ENCODE data around the gene MFSD6L. TPM values are rescaled to one million over a fixed set of nuclear protein-coding genes. Genes with fewer than 3 reads are reported as not detected.

Gene MFSD6L
- total RNA-seq, 1 donor from 2014 or later: 0.13 TPM

GRCh38 chr17:8762012-8762411 lies 37.2 kb downstream of the MFSD6L start:
- Mint-ChIP-seq H3K27me3 (ENCODE audit: insufficient read depth) (peaks cover 18% of the 10 kb centered on the region), H3K36me3 (ENCODE audit: low read depth) (no peaks in the 10 kb centered on the region), H3K9me3 (no peaks in the 10 kb centered on the region), H3K4me1 (ENCODE audit: low read depth) (no peaks in the 10 kb centered on the region), H3K4me3 (no peak overlapping the region), H3K27ac (no peak overlapping the region)
- intact Hi-C loops (cut with micrococcal nuclease): no loop called here
- no peak for DNase-seq (ENCODE audit: low spot score)

GRCh38 chr17:8758137-8758596 lies 41.0 kb downstream of the MFSD6L start, which contains the start of gene SPDYE4:
TSS of gene SPDYE4 (minus strand) at chr17:8758546. CDS start at chr17:8758382, 164 bp downstream.
- H3K27me3 Mint-ChIP-seq (ENCODE audit: insufficient read depth): peaks cover 14% of the 10 kb centered on the region
- no peak within 1 kb of the TSS for H3K27ac Mint-ChIP-seq
- no peak for DNase-seq (ENCODE audit: low spot score)
- H3K9me3 Mint-ChIP-seq: no peaks in the 10 kb centered on the region
- intact Hi-C loops (cut with micrococcal nuclease): no loop called here
- H3K36me3 Mint-ChIP-seq (ENCODE audit: low read depth): no peaks in the 10 kb centered on the region
- H3K4me3 Mint-ChIP-seq: no peak within 1 kb of the TSS
- H3K4me1 Mint-ChIP-seq (ENCODE audit: low read depth): no peaks in the 10 kb centered on the region

GRCh38 chr17:8757189-8757588 lies 42.0 kb downstream of the MFSD6L start:
- Mint-ChIP-seq H3K36me3 (ENCODE audit: low read depth) (no peaks in the 10 kb centered on the region), H3K4me3 (no peak overlapping the region), H3K4me1 (ENCODE audit: low read depth) (no peaks in the 10 kb centered on the region), H3K27me3 (ENCODE audit: insufficient read depth) (peaks cover 10% of the 10 kb centered on the region), H3K27ac (no peak overlapping the region), H3K9me3 (no peaks in the 10 kb centered on the region)
- no peak for DNase-seq (ENCODE audit: low spot score)
- intact Hi-C loops (cut with micrococcal nuclease): no loop called here

GRCh38 chr17:8755590-8756255 lies 43.4 kb downstream of the MFSD6L start:
- DNase-seq (ENCODE audit: low spot score): no peak
- peaks cover 6% of the 10 kb centered on the region for H3K27me3 Mint-ChIP-seq (ENCODE audit: insufficient read depth)
- no peaks in the 10 kb centered on the region for H3K4me1 Mint-ChIP-seq (ENCODE audit: low read depth)
- intact Hi-C loops (cut with micrococcal nuclease): no loop called here
- H3K4me3 Mint-ChIP-seq: no peak overlapping the region
- H3K27ac Mint-ChIP-seq: no peak overlapping the region
- H3K36me3 Mint-ChIP-seq (ENCODE audit: low read depth): no peaks in the 10 kb centered on the region
- H3K9me3 Mint-ChIP-seq: no peaks in the 10 kb centered on the region

GRCh38 chr17:8754890-8755289 lies 44.3 kb downstream of the MFSD6L start:
- peaks cover 6% of the 10 kb centered on the region for H3K27me3 Mint-ChIP-seq (ENCODE audit: insufficient read depth)
- H3K36me3 Mint-ChIP-seq (ENCODE audit: low read depth): no peaks in the 10 kb centered on the region
- H3K4me3 Mint-ChIP-seq: no peak overlapping the region
- H3K4me1 Mint-ChIP-seq (ENCODE audit: low read depth): no peaks in the 10 kb centered on the region
- no peak overlapping the region for H3K27ac Mint-ChIP-seq
- no peaks in the 10 kb centered on the region for H3K9me3 Mint-ChIP-seq
- DNase-seq (ENCODE audit: low spot score): no peak
- intact Hi-C loops (cut with micrococcal nuclease): loop anchor here (1.0 kb wide), 1 partner anchor 243 kb away; no protein-coding TSS in a partner anchor

GRCh38 chr17:8753976-8754440 lies 45.2 kb downstream of the MFSD6L start:
- intact Hi-C loops (cut with micrococcal nuclease): loop anchor here (1.0 kb wide), 1 partner anchor 244 kb away; no protein-coding TSS in a partner anchor
- DNase-seq (ENCODE audit: low spot score): no peak
- Mint-ChIP-seq H3K36me3 (ENCODE audit: low read depth) (no peaks in the 10 kb centered on the region), H3K27me3 (ENCODE audit: insufficient read depth) (peaks cover 6% of the 10 kb centered on the region), H3K9me3 (no peaks in the 10 kb centered on the region), H3K27ac (no peak overlapping the region), H3K4me3 (no peak overlapping the region), H3K4me1 (ENCODE audit: low read depth) (no peaks in the 10 kb centered on the region)

- no peaks in the 10 kb centered on the region for H3K9me3 Mint-ChIP-seq
- intact Hi-C loops (cut with micrococcal nuclease): no loop called here
- H3K36me3 Mint-ChIP-seq (ENCODE audit: low read depth): no peaks in the 10 kb centered on the region
- no peak for DNase-seq (ENCODE audit: low spot score)
- H3K27me3 Mint-ChIP-seq (ENCODE audit: insufficient read depth): peaks cover 8% of the 10 kb centered on the region
- no peak overlapping the region for H3K27ac Mint-ChIP-seq
- H3K4me3 Mint-ChIP-seq: no peak overlapping the region
- no peaks in the 10 kb centered on the region for H3K4me1 Mint-ChIP-seq (ENCODE audit: low read depth)
Measured at GRCh38 chr17:8753136-8753975, 45.8 kb downstream of the MFSD6L start.

GRCh38 chr17:8749616-8750015 lies 49.5 kb downstream of the MFSD6L start:
- no peak for DNase-seq (ENCODE audit: low spot score)
- intact Hi-C loops (cut with micrococcal nuclease): loop anchor here (5.0 to 10.0 kb wide), 3 partner anchors 312 to 625 kb away; partner anchors contain the start of genes HES7 and NDEL1
- no peak overlapping the region for H3K4me3 Mint-ChIP-seq
- H3K9me3 Mint-ChIP-seq: no peaks in the 10 kb centered on the region
- H3K4me1 Mint-ChIP-seq (ENCODE audit: low read depth): peaks cover 11% of the 10 kb centered on the region
- H3K36me3 Mint-ChIP-seq (ENCODE audit: low read depth): no peaks in the 10 kb centered on the region
- H3K27me3 Mint-ChIP-seq (ENCODE audit: insufficient read depth): peaks cover 7% of the 10 kb centered on the region
- no peak overlapping the region for H3K27ac Mint-ChIP-seq

- Mint-ChIP-seq H3K4me1 (ENCODE audit: low read depth) (peaks cover 11% of the 10 kb centered on the region), H3K4me3 (no peak overlapping the region), H3K36me3 (ENCODE audit: low read depth) (no peaks in the 10 kb centered on the region), H3K27ac (no peak overlapping the region), H3K27me3 (ENCODE audit: insufficient read depth) (peaks cover 6% of the 10 kb centered on the region), H3K9me3 (no peaks in the 10 kb centered on the region)
- DNase-seq (ENCODE audit: low spot score): no peak
- intact Hi-C loops (cut with micrococcal nuclease): loop anchor here (2.0 to 10.0 kb wide), 5 partner anchors 147 to 623 kb away; partner anchors contain the start of genes HES7 and NDEL1
Measured at GRCh38 chr17:8747742-8748141, 51.4 kb downstream of the MFSD6L start.

Other genes with a start within 250 kb of the MFSD6L start
- 13.2 and 15.3 TPM in 2 replicates for gene MYH10, start 168.6 kb downstream of the MFSD6L start, total RNA-seq
- 0.83 TPM in 1 of 2 replicates, not detected in the other for gene CCDC42, start 54.5 kb downstream of the MFSD6L start, total RNA-seq
- not detected in 2 replicates for gene SPDYE4, start 40.8 kb downstream of the MFSD6L start, total RNA-seq
- 2.0 and 2.1 TPM in 2 replicates for gene PIK3R6, start 68.3 kb upstream of the MFSD6L start, total RNA-seq
- gene PIK3R5, start 166.3 kb upstream of the MFSD6L start, total RNA-seq: 30.5 and 33.6 TPM in 2 replicates
- 0.34 and 0.44 TPM in 2 replicates for gene NTN1, start 222.1 kb upstream of the MFSD6L start, total RNA-seq